GM19239 (cell line): ENCODE results near the gene DEPDC5.

Source experiments
- DNase-seq: peaks from one replicate; pipeline ENCODE4 v3.0.0; 2011; ENCODE audit warnings: low spot score; ENCODE audit not compliant: insufficient read length
- FAIRE-seq: peaks from 2 replicates; lab custom pipeline; 2011; peaks lifted over from hg19 to GRCh38; lab: Jason Lieb, UNC

DEPDC5 gene

GRCh38 chr22:31915586-31915985 is 161.8 kb downstream of the DEPDC5 start:
- no peak for DNase-seq
- no peak for FAIRE-seq

DNA sequence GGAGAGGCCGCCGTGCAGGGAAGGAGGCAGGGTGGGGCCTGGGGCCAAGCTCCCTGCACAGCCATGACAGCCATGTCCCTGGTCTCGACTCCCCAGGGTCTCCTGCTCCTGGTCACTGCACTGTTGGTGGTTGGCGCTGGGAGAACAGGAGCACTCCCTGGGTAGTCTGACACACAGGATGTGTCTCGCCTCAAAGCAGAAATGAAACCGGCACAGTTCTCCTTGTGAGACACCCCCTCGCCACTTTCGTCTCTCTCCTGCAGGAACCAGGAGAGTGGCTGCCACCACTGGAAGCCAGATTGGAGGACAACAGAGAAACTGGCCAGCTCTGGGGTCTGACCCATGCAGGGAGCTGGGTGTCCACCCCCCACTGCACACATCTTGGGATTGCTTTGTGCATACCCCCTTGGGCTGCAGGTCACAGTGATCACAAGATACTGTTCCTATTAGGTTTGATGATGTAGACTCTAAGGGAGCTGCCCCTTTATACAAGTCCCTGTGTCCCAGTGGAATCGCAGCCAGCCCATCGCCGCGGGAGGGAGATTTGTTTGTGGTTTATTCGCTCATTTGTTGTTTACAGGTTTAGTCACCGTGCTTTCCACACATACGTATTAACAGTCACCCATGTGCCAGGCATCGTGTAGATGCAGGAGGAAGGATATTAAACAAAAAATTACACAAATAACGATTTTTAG is 163.6 kb downstream of the DEPDC5 start:
- peak; percentile 40 for DNase-seq

DNA sequence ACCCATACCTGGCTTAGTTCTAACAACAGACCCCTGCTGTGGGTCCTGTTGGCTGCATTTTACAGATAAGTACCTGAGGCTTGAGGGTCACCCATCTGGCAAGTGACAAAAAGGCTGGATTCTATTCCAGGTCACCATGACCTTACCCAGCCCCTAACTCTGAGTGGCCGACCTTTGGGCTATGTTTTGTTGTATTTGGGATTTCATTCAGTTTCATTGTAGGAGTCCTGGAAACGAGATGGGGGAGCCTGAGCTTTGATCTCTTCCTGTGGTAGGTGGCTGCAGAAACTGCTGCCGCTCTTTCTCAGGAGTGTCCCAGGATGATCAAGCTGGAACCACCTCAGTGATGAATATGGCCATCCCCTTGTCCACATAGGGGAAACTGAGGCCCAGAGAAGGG is 165.9 kb downstream of the DEPDC5 start:
- FAIRE-seq (no peak), DNase-seq (no peak)

More for the DNA sequence above, 163.6 kb downstream of the DEPDC5 start:
- FAIRE-seq: peak; percentile 94

- FAIRE-seq (no peak), DNase-seq (no peak)
Observed at GRCh38 chr22:31920306-31920705, 166.5 kb downstream of the DEPDC5 start.

- DNase-seq (no peak), FAIRE-seq (no peak)
Observed at GRCh38 chr22:31921106-31921505, 167.3 kb downstream of the DEPDC5 start.

GRCh38 chr22:31922534-31922933 is 168.7 kb downstream of the DEPDC5 start:
- DNase-seq (no peak), FAIRE-seq (no peak)

GRCh38 chr22:31923136-31923535 is 169.3 kb downstream of the DEPDC5 start:
- DNase-seq: no peak
- FAIRE-seq: no peak

DNA sequence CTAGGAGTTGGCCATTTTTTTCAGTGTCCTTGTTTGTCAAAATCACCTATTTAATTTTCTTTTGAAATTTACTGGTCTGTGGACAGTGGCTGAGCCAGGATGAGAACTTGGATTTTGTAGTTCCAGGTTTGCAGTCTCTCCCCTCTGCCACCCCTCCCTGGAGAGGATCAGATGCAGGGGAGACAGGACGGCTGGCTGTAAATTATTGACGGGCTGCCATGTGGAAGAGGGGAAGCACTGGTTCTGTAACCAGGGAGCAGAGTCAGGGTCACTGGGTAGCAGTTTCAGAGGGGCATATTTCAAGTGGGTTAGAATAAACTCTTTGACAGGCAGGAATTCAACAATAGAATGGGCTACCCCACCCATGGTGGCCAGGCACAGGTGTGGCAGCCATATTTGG is 169.9 kb downstream of the DEPDC5 start:
- no peak for DNase-seq
- no peak for FAIRE-seq

DNA sequence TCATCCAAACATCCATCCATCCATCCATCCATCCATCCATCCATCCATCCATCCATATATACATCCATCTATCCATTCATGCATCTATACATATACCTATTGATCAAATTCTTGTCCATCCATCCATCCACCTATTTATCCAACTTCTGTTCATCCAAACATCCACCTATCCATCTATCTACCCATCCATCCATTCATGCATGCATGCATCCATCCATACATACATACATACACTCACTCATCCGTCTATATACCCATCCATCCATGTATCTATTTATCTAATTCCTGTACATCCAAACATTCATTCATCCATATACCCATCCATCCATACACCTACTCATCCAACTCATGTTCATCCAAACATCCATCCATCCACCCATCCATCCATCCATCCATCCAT is 171.2 kb downstream of the DEPDC5 start:
- FAIRE-seq: no peak

GRCh38 chr22:31926024-31926423 is 172.2 kb downstream of the DEPDC5 start:
- FAIRE-seq: no peak

More for the DNA sequence above, 171.2 kb downstream of the DEPDC5 start:
- DNase-seq: no peak

DNA sequence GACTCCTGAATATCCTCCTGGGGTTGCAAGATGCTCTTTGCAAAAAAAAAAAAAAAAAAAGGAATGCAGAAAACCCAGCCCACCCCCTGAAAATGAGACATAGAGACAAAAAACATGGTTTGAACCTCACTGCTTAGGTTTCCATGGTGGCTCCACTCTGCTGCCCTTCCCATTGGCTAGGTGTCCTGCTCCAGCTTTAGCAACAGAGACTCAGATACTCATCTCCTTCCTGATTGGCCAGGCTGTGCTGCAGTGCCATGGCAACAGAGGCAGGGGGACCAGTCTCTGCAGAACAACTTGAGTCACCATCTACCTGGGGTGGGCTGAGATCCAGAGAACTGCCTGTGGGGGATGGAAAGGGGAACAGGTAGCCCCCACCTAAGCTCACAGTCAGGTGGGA is 173.2 kb downstream of the DEPDC5 start:
- FAIRE-seq (no peak), DNase-seq (no peak)

More at GRCh38 chr22:31926024-31926423, 172.2 kb downstream of the DEPDC5 start:
- no peak for DNase-seq

GRCh38 chr22:31927562-31927961 is 173.7 kb downstream of the DEPDC5 start:
- DNase-seq: no peak
- no peak for FAIRE-seq

DNA sequence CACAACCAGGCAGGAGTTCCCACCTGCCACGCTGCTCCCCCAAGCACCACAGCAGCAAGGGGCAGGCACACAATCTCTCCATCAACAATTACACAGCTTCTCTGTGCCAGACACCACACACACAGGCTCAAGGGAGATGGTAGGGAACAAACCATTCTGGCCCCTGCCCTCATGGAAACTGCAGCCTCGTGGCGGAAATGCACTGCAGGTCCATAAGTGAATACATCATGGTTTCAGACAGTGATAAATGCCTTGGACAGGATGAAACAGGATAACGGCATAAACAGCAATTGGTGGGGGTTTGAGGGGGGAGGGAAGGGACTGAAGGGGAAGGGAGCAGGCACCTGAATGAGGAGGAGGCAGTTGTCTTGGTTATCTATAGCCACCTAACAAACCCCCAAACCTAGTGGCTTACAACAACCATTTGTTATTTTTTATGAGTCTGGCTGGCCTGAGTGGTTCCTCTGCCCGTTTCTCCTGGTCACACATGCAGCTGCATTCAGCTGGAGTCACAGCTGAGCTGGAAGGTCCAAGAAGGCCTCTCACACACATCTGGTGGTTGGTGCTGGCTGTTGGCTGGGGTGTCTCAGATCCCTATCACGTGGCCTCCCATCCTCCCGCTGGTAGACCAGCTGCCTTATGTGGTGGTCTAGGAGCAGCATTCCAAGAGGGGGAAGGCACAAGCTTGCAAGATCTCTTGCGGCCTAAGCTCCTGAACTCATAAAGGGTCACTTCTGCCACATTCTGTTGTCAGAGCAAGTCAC is 175.5 kb downstream of the DEPDC5 start:
- no peak for DNase-seq
- no peak for FAIRE-seq

GRCh38 chr22:31932863-31933262 is 179.0 kb downstream of the DEPDC5 start:
- DNase-seq (no peak), FAIRE-seq (no peak)

GRCh38 chr22:31933406-31933805 is 179.6 kb downstream of the DEPDC5 start:
- FAIRE-seq: no peak
- DNase-seq: no peak

DNA sequence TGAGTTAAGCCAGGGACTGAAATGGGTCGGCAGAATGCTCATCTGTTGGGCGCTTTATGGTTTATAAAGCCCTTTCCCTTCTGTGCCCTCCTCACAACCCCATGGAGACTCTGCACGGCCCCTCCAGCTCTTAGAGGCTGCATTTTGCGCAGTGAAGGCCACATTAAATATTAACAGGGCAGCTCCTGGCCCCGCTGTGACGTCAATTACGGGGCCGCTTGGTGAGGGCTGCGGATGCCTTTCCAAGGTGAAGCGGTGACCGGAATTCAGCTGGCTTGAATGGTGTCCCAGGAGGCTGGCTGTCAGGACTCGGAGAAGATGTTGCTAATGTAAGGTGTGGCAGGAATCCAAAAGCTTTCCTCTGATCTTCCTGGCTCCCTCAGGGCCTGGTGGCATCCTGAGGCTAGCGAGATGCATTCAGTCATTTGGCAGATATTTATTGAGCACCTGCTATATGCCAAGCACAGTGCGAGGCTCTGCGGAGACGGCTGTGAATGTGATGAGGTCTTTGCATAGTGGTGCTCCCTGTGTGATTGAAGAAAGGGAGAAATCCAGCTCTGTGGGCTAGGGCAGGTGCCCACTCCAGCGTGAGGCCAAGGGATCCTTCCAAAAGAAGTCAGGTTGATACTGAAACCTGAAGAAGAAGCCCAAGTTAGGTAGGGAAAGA is 180.1 kb downstream of the DEPDC5 start:
- no peak for FAIRE-seq
- no peak for DNase-seq

- DNase-seq (no peak), FAIRE-seq (no peak)
Observed at GRCh38 chr22:31935961-31936635, 182.3 kb downstream of the DEPDC5 start.

- FAIRE-seq (no peak), DNase-seq (no peak)
Observed at GRCh38 chr22:31937341-31937740, 183.5 kb downstream of the DEPDC5 start.

DNA sequence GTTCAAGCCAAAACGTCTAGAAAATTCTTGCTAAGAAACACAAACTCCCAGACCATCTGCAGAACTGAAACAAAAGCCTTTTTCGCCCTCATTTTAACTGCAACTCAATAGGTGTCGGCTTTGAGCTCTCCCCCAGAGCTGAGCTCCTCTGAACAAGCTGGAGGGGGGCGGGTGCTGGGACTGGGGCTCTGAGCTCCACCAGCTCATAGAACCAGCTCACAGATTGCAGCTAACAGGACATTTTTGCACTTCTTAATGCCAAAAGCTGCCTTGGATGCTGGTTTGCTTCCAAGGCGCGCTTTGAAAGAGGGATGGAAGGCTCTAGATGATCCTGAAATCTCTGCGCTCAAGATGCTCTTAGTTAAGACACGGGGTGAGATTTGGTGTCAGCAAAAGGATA is 184.5 kb downstream of the DEPDC5 start:
- no peak for DNase-seq
- FAIRE-seq: no peak

DNA sequence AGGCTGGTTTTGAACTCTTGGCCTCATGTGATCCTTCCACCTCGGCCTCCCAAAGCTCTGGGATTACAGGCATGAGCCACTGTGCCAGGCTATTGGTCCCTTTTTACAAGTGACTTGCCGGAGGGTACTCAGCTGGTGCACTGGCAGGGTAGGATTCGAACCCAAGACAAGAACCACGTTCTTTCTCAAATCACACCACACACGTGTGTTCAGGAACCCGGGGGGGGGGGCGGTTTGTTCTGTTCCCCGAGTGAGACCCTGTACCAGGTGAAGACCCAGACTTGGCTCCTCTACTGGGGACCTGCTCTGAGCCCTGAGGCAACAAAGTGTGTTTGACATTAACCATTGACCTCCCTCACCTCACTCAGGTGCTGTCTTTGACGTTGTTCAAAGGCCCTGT is 186.7 kb downstream of the DEPDC5 start:
- no peak for DNase-seq
- no peak for FAIRE-seq

DNA sequence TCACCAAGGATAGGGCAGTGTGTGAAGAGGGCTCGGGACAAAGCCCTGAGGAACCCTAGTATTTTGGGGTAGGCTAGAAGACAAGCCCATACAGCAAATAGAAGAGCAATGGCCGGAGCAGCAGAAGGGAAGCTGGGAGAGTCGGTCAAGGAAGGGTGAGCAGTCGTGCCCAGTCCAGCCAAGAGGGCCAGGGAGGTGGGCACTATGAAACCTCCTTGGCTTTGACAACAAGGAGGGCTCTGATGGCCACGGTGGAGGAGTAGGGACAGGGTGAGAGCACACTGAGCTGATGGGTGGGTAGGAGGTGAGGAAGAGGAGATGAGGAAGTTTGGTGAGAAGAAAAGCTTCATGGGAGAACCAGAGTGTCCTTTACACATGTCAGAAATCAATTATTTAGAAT is 188.3 kb downstream of the DEPDC5 start:
- no peak for FAIRE-seq
- no peak for DNase-seq
